Loucy (cell line): ENCODE data around the gene AKAP13.

Source experiments
- H2AFZ ChIP-seq: fragments of 200-600 bp; sonication (generic); 2 replicates; pipeline ENCODE4 v1.6.0; 2016; ENCODE audit warnings: antibody characterized with exemption, mild to moderate bottlenecking, low read length, moderate library complexity
- H3F3A ChIP-seq: fragments of 200-600 bp; 2 replicates; pipeline ENCODE4 v1.6.0; 2016; ENCODE audit warnings: antibody characterized with exemption, low read depth, mild to moderate bottlenecking
- H3K27me3 ChIP-seq: fragments of 200-600 bp; sonication (generic); 2 replicates; pipeline ENCODE4 v1.6.1; 2014; ENCODE audit warnings: low read length, mild to moderate bottlenecking; ENCODE audit not compliant: insufficient read depth, poor library complexity, severe bottlenecking
- H3K36me3 ChIP-seq: fragments of 200-600 bp; sonication (generic); 2 replicates; pipeline ENCODE4 v1.6.1; 2016; ENCODE audit warnings: low read length; ENCODE audit not compliant: insufficient read depth
- H3K4me1 ChIP-seq: fragments of 200-600 bp; sonication (generic); 2 replicates; pipeline ENCODE4 v1.5.1; 2014; ENCODE audit warnings: low read length, mild to moderate bottlenecking; ENCODE audit not compliant: insufficient read depth, poor library complexity, severe bottlenecking
- H3K4me2 ChIP-seq: fragments of 200-600 bp; sonication (generic); 2 replicates; pipeline ENCODE4 v1.6.0; 2014; ENCODE audit warnings: antibody characterized with exemption, low read length, low read depth, mild to moderate bottlenecking; ENCODE audit not compliant: poor library complexity, severe bottlenecking
- H3K4me3 ChIP-seq: fragments of 200-600 bp; sonication (generic); 2 replicates; pipeline ENCODE4 v1.5.1; 2014; ENCODE audit warnings: low read length, mild to moderate bottlenecking, mixed read lengths; ENCODE audit not compliant: poor library complexity, severe bottlenecking
- H3K79me2 ChIP-seq: fragments of 200-600 bp; sonication (generic); 2 replicates; pipeline ENCODE4 v1.6.1; 2014; ENCODE audit warnings: low read length; ENCODE audit not compliant: insufficient read depth
- H3K9ac ChIP-seq: fragments of 200-600 bp; sonication (generic); 2 replicates; pipeline ENCODE4 v1.6.0; 2014; ENCODE audit warnings: mild to moderate bottlenecking, low read depth, low read length, moderate library complexity; ENCODE audit not compliant: poor library complexity, severe bottlenecking
- H3K9me2 ChIP-seq: fragments of 200-600 bp; sonication (generic); replicated peaks from 2 replicates; pipeline ENCODE4 v1.6.1; 2016; ENCODE audit warnings: low read depth, low read length, mixed read lengths
- H3K9me3 ChIP-seq: fragments of 200-600 bp; sonication (generic); 2 replicates; pipeline ENCODE4 v1.6.1; 2014; ENCODE audit warnings: mild to moderate bottlenecking, antibody characterized with exemption, low read length, low read depth; ENCODE audit not compliant: insufficient read depth
- H4K20me1 ChIP-seq: fragments of 200-600 bp; sonication (generic); 2 replicates; pipeline ENCODE4 v1.6.0; 2014; ENCODE audit warnings: antibody characterized with exemption, low read length, mild to moderate bottlenecking; ENCODE audit not compliant: insufficient read depth, poor library complexity, severe bottlenecking
- CTCF ChIP-seq: fragments of 200-600 bp; sonication (generic); conservative IDR thresholded peaks from 2 replicates; pipeline ENCODE4 v1.5.1; 2014; ENCODE audit warnings: mild to moderate bottlenecking, antibody characterized with exemption, low read length
- EZH2phosphoT487 ChIP-seq: fragments of 200-600 bp; IDR thresholded peaks from 2 replicates; pipeline ENCODE4 v1.6.1; 2018; ENCODE audit warnings: antibody characterized with exemption, mild to moderate bottlenecking, moderate library complexity, borderline replicate concordance

The AKAP13 gene

GRCh38 chr15:85722374-85723152 lies 342.2 kb downstream of the AKAP13 start:
- Histone ChIP-seq H3K36me3 (peaks cover 100% of the 10 kb centered on the region), H3K27me3 (no peaks in the 10 kb centered on the region), H3K4me2 (no peak overlapping the region), H4K20me1 (no peaks in the 10 kb centered on the region), H3K9me3 (no peaks in the 10 kb centered on the region), H3F3A (no peaks in the 10 kb centered on the region), H3K79me2 (no peaks in the 10 kb centered on the region), H3K9ac (no peak overlapping the region), H3K9me2 (no peaks in the 10 kb centered on the region), H2AFZ (no peak overlapping the region), H3K4me3 (no peak overlapping the region), H3K4me1 (no peaks in the 10 kb centered on the region)
- TF ChIP-seq EZH2phosphoT487 = no peak
- no peak for TF ChIP-seq CTCF

GRCh38 chr15:85723960-85724945 lies 343.9 kb downstream of the AKAP13 start:
- H4K20me1 ChIP-seq = no peaks in the 10 kb centered on the region
- no peak overlapping the region for H2AFZ ChIP-seq
- no peaks in the 10 kb centered on the region for H3K9me3 ChIP-seq
- H3F3A ChIP-seq = no peaks in the 10 kb centered on the region
- H3K4me2 ChIP-seq = no peak overlapping the region
- no peaks in the 10 kb centered on the region for H3K9me2 ChIP-seq
- no peaks in the 10 kb centered on the region for H3K4me1 ChIP-seq
- H3K9ac ChIP-seq = no peak overlapping the region
- H3K36me3 ChIP-seq = peaks cover 96% of the 10 kb centered on the region
- no peaks in the 10 kb centered on the region for H3K27me3 ChIP-seq
- H3K79me2 ChIP-seq = no peaks in the 10 kb centered on the region
- H3K4me3 ChIP-seq = no peak overlapping the region
- no peak for TF ChIP-seq EZH2phosphoT487
- no peak for TF ChIP-seq CTCF

GRCh38 chr15:85725019-85725418 lies 344.6 kb downstream of the AKAP13 start:
- H3K9me2 ChIP-seq = no peaks in the 10 kb centered on the region
- no peaks in the 10 kb centered on the region for H3K9me3 ChIP-seq
- H3K4me1 ChIP-seq = no peaks in the 10 kb centered on the region
- H3F3A ChIP-seq = no peaks in the 10 kb centered on the region
- H3K79me2 ChIP-seq = no peaks in the 10 kb centered on the region
- no peak for TF ChIP-seq EZH2phosphoT487
- no peak for TF ChIP-seq CTCF
- no peak overlapping the region for H2AFZ ChIP-seq
- no peak overlapping the region for H3K4me2 ChIP-seq
- H3K36me3 ChIP-seq = peaks cover 94% of the 10 kb centered on the region
- H3K27me3 ChIP-seq = no peaks in the 10 kb centered on the region
- H3K9ac ChIP-seq = no peak overlapping the region
- H3K4me3 ChIP-seq = no peak overlapping the region
- H4K20me1 ChIP-seq = no peaks in the 10 kb centered on the region
